T-helper 1 cell treated with Interleukin-12 subunit alpha and Interleukin-12 subunit beta and Interleukin-4 antibody, amounts not matched to agents 30 ng/mL and 1 ng/mL, for 36 hours (primary cell): ENCODE measurements around the gene COL4A2. TPM values are rescaled to one million over a fixed set of nuclear protein-coding genes. Genes with fewer than 3 reads are reported as not detected.

ENCODE experiments used
- intact Hi-C: fragments of 100-400 bp; cut with micrococcal nuclease; formaldehyde crosslinking; loops from one replicate; pipeline ENCODE4 v1.15.1; 2024
- total RNA-seq: library from RNA; stranded (reverse); gene quantifications from 2 replicates; pipeline ENCODE4 v1.2.3, GENCODE V29; 2022

Gene COL4A2
- total RNA-seq, 1 donor from 2014 or later = 0.37 TPM

- intact Hi-C loops = loop anchor here (10.0 kb wide), 1 partner anchor 115 kb away; the partner anchor contains the start of gene RAB20
These were observed 143.2 kb downstream of the COL4A2 start for GRCh38 chr13:110450016-110450900.

GRCh38 chr13:110450941-110451730, 144.1 kb downstream of the COL4A2 start:
- intact Hi-C loops = loop anchor here (10.0 kb wide), 1 partner anchor 114 kb away; the partner anchor contains the start of gene RAB20

GRCh38 chr13:110453091-110453490, 146.0 kb downstream of the COL4A2 start:
- intact Hi-C loops = loop anchor here (10.0 kb wide), 1 partner anchor 112 kb away; the partner anchor contains the start of gene RAB20

- intact Hi-C loops = loop anchor here (10.0 kb wide), 1 partner anchor 111 kb away; the partner anchor contains the start of gene RAB20
These were observed 146.7 kb downstream of the COL4A2 start for GRCh38 chr13:110453797-110454196.

GRCh38 chr13:110454227-110454859, 147.3 kb downstream of the COL4A2 start:
- intact Hi-C loops = loop anchor here (10.0 kb wide), 1 partner anchor 110 kb away; the partner anchor contains the start of gene RAB20

GRCh38 chr13:110454956-110455355, 147.9 kb downstream of the COL4A2 start:
- intact Hi-C loops = loop anchor here (5.0 to 10.0 kb wide), 3 partner anchors 110 to 1987 kb away; partner anchors contain the start of genes CARS2 and RAB20

GRCh38 chr13:110455444-110455843, 148.4 kb downstream of the COL4A2 start:
- intact Hi-C loops = loop anchor here (5.0 to 10.0 kb wide), 3 partner anchors 109 to 1987 kb away; partner anchors contain the start of genes CARS2 and RAB20

- intact Hi-C loops = loop anchor here (1.0 to 10.0 kb wide), 6 partner anchors 109 to 1986 kb away; partner anchors contain the start of genes CARS2 and RAB20
These were observed 148.9 kb downstream of the COL4A2 start for GRCh38 chr13:110455941-110456340.

- intact Hi-C loops = loop anchor here (1.0 to 10.0 kb wide), 6 partner anchors 108 to 1986 kb away; partner anchors contain the start of genes CARS2 and RAB20
These were observed 149.5 kb downstream of the COL4A2 start for GRCh38 chr13:110456550-110456949.

- intact Hi-C loops = loop anchor here (2.0 to 10.0 kb wide), 4 partner anchors 107 to 1985 kb away; partner anchors contain the start of genes CARS2 and RAB20
These were observed 150.3 kb downstream of the COL4A2 start for GRCh38 chr13:110457361-110457760.

- intact Hi-C loops = loop anchor here (5.0 to 10.0 kb wide), 3 partner anchors 107 to 1984 kb away; partner anchors contain the start of genes CARS2 and RAB20
These were observed 150.9 kb downstream of the COL4A2 start for GRCh38 chr13:110458017-110458416.

GRCh38 chr13:110458594-110459365, 151.7 kb downstream of the COL4A2 start:
- intact Hi-C loops = loop anchor here (5.0 to 10.0 kb wide), 3 partner anchors 106 to 1984 kb away; partner anchors contain the start of genes CARS2 and RAB20

GRCh38 chr13:110462091-110462490, 155.0 kb downstream of the COL4A2 start:
- intact Hi-C loops = no loop called here

GRCh38 chr13:110463156-110463555, 156.1 kb downstream of the COL4A2 start:
- intact Hi-C loops = no loop called here

- intact Hi-C loops = no loop called here
These were observed 156.9 kb downstream of the COL4A2 start for GRCh38 chr13:110463871-110464510.

- intact Hi-C loops = no loop called here
These were observed 157.7 kb downstream of the COL4A2 start for GRCh38 chr13:110464556-110465333.

- intact Hi-C loops = no loop called here
These were observed 158.6 kb downstream of the COL4A2 start for GRCh38 chr13:110465696-110466095.

- intact Hi-C loops = no loop called here
These were observed 159.3 kb downstream of the COL4A2 start for GRCh38 chr13:110466266-110466915.
